WTC11 (cell line): ENCODE results near the gene ACSL1.

Source experiments
- MYBL2 ChIP-seq: sonication (generic); formaldehyde crosslinking; IDR thresholded peaks from 2 replicates; pipeline ENCODE4 v1.8.1; 2023; ENCODE audit warnings: mild to moderate bottlenecking, moderate library complexity, missing genetic modification reagents
- NR1H2 ChIP-seq: sonication (generic); formaldehyde crosslinking; IDR thresholded peaks from 2 replicates; pipeline ENCODE4 v1.9.0; 2021; ENCODE audit warnings: mild to moderate bottlenecking, moderate library complexity, missing genetic modification reagents
- TCF7 ChIP-seq: sonication (generic); formaldehyde crosslinking; IDR thresholded peaks from 2 replicates; pipeline ENCODE4 v1.8.0; 2022; ENCODE audit warnings: mild to moderate bottlenecking, low read depth, missing genetic modification reagents, moderate library complexity
- ZNF121 ChIP-seq: sonication (generic); formaldehyde crosslinking; IDR thresholded peaks from 2 replicates; pipeline ENCODE4 v1.8.0; 2023; ENCODE audit warnings: missing genetic modification reagents
- ZNF232 ChIP-seq: sonication (generic); formaldehyde crosslinking; IDR thresholded peaks from 2 replicates; pipeline ENCODE4 v1.8.0; 2022; ENCODE audit warnings: mild to moderate bottlenecking, missing genetic modification reagents

DNA sequence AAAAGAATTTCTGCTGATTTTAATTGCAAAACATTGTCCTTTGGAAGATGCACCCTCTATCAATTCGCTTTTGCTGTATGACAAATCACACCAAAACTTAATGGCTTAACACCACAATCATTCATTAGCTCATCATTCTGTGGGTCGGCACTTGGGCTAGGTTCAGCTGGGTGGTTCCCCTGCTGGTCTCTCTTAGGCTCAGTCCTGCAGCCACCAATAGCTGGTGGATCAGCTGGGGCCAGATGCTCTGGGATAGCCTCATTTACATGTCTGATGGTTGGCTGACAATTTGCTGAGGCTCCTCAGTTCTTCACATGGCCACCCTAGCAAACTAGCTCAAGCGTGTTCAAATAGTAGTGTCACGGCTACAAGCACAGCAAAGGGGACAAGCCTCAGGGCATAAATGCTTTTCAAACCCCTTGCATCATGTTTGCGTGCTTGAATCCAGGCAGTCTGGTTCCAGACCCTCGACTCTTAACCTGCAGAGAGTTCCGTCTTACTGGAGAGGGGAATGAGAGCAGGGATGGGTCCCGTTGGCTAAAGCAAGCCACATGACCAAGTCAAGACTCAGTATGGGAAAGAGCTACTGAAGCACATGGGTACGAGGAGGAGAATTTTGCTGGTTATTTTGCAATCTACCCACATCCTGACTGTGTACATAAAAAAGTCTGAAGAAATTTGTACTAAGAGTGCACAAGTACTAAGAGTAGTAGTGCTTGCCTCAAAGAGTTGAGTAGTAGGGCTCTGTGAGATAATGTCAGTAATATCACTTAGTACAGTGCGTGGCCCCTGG lies 7.5 kb upstream of the ACSL1 start:
- no peak for TF ChIP-seq ZNF121 (CRISPR knock-in tag)
- no peak for TF ChIP-seq ZNF232 (CRISPR knock-in tag)
- TF ChIP-seq TCF7, result no peak
- TF ChIP-seq NR1H2 (CRISPR knock-in tag), result no peak
- no peak for TF ChIP-seq MYBL2 (CRISPR knock-in tag)
